SIG-M5 treated with dmso at 0.1 percent for 504 hours (cell line): ENCODE data around the gene PRRX2.

ENCODE experiments used
- DNase-seq: peaks from one replicate; lab custom pipeline; 2025; ENCODE audit not compliant: unreplicated experiment; lab: John Stamatoyannopoulos, UW

The PRRX2 gene

GRCh38 chr9:129665389-129665775, at the start of gene PRRX2:
TSS of gene PRRX2 (plus strand) at chr9:129665647. CDS start at chr9:129665868, 221 bp downstream.
- no peak for DNase-seq

DNA sequence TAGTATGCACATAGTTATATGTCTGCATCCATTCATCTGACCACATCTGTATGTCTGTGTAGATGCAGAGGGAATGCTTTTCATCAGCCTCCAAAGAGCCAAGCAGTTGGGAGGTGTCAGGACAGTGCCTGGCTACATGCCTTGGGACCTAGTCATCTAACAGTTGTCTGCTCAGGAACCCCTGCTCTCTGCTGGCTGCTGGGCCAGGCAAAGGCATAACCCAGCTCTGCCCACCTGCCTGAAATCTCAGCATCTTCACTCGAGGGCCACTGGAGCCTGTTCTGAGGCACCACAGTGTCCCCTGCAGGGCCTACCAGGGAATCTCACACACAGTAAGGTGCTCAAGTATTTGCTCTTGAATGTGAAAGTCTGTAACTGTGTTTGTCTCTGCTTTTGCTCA, 48.3 kb upstream of the PRRX2 start:
- peak; percentile 31 for DNase-seq

DNA sequence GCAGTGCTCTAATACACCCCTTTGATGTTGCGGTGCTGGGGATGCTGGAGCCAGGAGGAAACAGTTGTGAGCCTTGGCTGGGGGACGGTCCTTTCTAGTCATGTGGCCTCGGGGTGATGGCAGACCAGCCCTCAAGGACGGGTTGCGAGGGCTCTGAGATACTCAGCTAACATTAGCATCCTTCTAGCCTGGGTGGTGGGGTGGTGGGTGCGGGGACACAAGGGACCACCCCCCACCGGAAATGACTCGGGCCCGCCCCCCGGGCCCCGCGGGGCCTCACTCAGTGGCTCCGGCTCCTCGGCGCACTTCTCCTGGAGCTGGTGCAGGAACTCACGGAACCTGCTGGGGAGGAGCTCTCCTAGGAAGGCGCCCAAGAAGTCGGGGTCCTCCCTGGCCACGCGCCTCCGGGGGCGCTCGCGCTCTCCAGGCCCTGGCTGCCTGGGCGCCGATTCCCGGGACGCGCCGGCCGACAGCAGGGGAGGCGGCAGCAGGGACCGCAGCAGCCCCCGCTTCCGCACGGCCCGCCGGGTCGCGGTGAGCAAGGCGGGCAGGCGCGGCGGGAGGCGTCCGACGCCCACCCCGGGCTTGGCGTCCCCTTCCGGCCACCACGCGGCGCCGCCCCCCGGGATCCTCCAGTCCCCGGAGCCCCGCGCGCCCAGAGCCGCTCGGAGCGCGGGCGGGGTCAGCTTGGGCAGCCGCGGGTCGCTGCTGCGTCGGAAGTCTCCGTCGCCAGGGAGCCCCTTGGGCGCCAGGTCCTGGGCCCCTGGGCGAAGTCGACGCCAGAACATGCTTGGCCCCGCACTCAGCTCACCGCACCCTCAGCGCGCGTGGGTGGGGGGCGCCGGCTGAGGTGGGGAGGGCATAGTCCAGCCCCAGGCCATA, 45.4 kb upstream of the PRRX2 start:
- DNase-seq: peak; percentile 48

DNA sequence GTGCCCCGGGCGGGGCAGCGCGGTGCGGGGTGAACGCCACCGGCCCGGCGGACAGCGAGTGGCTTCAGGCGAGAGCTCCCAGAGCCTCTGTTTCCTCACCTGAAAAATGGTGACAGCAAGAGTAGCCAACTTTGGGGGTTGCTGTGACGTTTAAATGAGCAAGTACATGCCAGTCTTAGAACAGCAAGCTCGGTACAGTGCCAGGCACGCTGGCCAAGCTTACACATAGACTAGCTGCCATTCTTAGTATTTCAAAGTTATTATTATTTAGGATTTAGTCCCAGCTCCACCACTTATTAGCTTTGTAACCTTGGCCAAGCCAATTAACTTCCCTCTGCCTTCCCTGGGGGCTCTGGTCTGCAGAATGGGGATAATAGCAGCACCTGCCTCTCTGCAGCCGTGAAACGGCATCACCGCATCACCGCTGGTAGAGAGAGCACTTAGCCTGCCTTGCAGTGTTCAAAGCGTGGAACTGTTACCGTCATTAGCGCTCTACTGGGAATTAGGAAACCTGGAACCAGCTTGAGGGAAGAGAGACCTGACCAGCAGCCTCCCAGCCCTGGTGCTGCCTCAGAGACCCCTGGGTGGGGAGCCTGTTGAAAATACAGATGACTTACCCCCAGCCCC, 44.7 kb upstream of the PRRX2 start, which contains the start of gene C9orf50:
TSS of gene C9orf50 (minus strand) at position 433 of the 627 bp plus-strand sequence. CDS start 527 bp downstream, outside the sequence.
- DNase-seq: no peak

- DNase-seq: peak; percentile 71
Measured at GRCh38 chr9:129623331-129623730, 42.1 kb upstream of the PRRX2 start.

DNA sequence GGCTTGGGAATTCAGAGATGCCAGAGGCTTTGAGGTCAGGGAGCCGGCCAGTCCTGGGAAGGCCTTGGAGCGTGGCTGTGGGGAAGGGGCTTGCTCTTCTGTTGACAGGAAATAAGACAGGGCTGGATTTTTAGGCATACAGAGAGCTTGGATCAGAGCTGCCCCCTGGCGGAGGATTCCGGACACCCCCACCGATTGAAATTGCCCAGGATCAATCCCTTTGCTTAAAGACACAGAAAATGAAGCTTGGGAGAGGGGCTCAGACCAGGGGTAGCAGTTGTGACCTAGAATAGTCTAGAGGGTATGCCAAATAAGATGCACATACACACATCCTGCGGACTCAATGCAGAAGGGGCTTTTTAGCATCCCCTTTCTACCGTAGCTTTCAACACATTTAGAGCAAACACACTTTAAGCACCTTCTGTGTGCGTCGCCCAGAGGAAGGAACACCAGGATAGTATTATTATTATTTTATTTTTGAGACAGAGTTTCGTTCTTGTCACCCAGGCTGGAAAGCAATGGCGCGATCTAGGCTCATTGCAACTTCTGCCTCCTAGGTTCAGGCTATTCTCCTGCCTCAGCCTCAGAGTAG, 41.2 kb upstream of the PRRX2 start:
- peak; percentile 66 for DNase-seq

DNA sequence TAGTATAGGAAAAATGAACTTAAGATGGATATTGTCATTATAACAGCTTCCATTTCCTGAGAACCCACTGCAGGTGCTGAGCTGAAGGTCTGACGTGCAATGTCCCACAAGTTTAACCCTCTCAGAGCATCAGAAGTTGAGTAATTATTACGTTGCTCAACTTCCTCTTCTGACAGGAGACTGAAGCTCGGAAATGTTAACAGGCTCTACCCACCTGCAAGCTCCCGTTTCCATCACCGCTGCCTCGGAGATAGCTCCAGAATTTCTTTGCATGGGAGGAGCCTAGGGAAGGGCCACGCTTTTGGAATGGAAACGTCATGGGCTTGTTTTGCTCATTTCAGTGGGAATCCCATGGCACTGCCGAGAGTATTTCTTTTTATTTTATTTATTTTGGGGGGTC, 40.5 kb upstream of the PRRX2 start:
- peak; percentile 93 for DNase-seq

DNA sequence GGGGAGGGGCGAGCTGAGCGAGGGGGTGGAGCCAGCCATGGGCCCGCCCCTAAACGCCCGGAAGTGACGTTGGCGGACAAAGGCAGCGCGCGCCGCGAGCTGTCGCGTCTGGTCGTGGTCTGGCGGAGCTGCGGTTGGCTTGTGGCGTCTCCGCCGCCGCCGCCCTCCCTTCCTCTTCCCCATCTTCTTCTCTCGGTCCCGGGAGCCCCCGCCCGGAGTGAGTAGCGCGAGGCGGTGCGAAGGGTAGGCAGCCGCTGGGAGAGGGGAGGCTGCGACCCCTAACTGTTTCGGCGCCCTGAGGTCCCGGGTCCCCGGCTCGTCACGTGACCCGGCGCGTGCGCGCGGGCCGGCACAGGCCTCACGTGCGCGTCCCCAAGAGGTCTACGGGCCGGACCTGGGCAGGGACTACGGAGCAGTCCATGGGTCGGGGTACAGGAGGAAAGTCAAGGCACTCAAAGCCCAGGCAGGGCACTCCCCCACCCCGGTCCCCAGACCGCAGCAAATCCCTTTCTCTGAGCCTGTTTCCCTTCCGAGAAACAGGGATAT, 39.3 kb upstream of the PRRX2 start, which contains the start of gene NTMT1:
TSS of gene NTMT1 (plus strand) at position 85 of the 546 bp plus-strand sequence. CDS start 6,541 bp downstream, outside the sequence.
- peak; percentile 73 for DNase-seq

DNA sequence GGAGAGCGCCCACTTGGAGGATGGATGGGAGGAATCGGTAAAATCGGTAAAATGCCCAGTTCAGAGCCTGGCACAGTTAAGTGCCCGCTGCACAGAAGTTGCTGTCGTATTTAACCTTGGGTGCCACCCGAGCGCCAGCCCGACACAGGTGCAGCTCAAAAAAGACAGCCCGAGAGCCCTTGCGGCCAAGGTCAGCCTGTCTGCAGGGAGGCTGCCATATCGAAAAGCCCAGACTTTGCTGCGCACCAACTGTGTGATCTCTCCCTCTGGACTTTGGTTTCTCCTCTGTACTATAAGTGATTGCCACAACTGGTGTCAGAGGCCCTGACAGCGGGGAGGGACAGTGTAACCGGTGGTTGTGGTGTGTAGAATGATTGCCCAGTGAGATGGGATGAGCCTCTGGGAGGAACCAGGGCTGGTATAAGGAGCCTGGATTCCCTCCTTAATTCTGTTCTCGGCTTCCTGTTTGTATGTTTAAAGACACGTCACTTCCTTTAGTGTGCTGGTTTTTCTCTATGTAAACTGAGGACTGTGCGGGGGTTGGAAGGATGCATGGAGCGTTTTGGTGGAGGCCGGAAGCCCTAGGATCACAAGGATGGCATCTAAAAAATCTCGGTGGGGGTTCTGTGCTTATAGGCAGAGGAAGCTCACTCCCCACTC, 38.7 kb upstream of the PRRX2 start:
- peak; percentile 61 for DNase-seq

GRCh38 chr9:129627556-129628440, 37.6 kb upstream of the PRRX2 start:
- peak; percentile 27 for DNase-seq

DNA sequence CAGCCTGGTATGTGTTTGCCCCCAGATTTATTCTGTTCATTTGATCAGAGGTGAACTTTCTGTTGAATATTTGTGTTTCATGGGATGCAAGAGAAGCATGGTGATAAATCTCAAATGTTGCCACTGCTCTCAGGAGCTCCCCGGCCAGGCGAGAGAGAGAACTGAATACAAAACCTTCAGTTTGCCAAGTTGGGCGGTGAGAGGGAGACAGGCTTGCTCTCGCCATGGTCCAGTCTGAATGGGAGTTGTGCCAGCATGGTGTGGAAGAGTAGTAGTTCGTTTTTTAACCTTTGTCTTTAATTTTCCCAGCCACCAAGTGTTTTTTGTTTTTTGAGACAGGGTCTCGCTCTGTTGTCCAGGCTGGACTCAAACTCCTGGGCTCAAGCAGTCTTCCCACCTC, 36.7 kb upstream of the PRRX2 start:
- DNase-seq: no peak

DNA sequence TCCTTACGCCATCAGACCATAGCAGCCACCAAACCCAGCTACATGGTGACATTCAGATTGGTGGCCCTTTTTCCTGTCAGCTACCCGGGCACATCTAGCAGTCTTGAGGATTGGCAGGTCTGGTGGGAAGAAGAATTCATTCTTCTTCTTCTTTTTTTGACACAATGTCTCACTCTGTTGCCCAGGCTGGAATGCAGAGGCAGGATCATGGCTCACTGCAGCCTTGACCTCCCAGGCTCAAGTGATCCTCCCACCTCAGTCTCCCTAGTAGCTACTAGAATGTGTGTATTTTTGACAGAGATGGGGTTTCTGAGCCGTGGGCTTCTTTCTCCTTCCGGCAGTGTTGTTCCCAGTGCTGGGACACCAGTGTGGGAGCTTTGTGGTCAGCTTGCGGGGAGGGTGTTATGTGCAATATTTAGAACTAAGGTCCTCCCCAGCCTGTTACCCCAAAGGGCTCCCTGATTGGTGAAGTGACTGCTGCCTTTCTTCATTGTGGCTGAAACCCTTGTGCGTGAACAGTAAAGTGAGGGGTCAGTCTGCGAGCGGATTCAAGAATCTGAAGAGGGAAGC, 36.1 kb upstream of the PRRX2 start:
- DNase-seq: no peak

DNA sequence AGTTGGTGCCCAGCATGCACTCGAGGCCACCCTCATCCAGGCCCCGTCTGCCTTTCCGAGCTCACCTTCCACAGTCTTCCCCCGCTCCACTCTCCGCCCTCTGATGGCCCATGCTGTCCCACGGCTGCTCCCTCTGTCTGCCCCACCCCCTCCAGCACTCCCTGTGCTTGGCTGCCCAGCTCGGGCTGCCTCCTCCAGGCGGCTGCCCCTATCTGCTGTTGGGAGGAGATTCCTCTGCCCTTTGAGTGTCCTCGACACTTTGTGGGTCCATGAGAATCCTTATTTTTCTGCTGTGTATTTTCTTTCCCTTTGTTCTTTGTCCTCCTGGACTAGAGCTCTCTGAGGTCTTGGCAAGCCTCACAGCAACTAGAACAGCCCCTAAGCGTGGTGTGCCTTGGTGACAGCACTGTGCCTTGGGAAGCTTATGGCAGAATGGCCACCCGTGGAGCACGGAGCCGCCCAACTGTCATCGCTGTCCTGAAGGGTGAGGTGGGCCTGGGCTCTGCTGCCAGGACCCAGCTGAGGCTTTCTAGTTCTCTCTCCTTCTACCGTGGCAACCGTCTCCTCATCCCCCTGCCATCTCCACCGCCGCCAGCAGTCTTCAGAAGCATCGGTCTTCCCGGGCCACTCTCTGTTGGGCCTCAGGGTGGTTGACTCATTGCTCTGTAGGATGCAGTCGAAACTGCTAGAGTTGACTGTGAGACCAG, 34.3 kb upstream of the PRRX2 start:
- DNase-seq: no peak

DNA sequence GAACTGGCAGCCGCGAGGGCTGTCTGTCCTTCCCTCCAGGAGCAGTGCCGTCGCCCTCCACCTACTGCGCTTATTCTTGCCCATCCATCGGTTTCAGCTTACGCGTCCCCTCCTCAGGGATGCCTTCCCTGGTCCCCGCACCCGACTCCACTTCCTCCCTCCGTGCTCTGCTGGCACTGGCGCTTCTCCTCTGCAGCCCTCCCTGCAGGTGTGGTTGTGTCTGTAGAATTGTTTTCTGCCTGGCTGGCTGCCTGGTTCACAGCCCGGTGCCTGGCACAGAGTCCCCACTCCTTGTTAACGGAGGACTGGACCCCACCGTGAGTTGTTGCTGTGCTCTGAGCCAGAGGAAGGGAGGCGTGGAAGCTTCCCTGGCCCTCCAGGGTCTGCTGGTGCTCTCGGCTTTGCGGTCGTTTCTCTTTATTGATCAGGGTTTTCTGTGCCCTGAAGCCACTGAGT, 33.7 kb upstream of the PRRX2 start:
- no peak for DNase-seq

- no peak for DNase-seq
Measured at GRCh38 chr9:129632460-129632859, 33.0 kb upstream of the PRRX2 start.

DNA sequence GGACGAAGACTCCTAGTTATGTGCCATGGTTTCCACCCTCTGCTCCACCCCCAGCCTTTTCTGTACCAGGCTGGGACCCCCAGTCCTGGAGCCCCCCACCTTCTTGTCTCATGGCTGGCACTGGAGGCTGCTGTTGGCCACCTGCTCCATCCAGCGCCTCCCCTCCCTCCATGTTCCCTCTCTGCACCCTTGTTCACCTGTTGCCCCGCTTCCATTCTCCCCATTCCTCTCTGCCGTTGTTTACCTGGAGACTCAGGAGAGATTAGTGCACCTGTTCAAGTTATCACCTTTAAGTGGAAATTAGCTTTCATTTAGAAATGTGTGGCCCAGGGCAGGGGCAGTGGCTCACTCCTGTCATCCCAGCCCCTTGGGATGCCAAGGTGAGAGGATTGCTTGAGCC, 32.2 kb upstream of the PRRX2 start:
- no peak for DNase-seq

DNA sequence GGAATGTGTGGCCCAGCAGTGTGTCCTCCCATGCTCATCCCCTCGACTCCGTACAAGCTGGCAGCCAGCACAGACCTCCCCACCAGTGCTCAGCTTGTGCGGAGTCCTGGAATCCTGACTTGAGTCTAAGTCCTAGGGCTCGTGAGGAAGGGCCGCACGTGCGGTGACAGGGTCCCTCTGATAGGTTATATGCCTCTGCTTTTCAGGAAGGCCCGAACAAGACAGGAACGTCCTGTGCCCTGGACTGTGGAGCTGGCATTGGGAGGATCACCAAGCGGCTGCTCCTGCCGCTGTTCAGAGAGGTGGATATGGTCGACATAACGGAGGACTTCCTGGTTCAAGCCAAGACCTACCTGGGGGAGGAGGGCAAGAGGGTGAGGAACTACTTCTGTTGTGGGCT, 31.6 kb upstream of the PRRX2 start:
- no peak for DNase-seq

GRCh38 chr9:129635099-129636065, 30.1 kb upstream of the PRRX2 start:
- DNase-seq: no peak
